GM06990 (cell line): Measurements from ENCODE around the gene FOXJ3.

Experiments
- DNase-seq: peaks from one replicate; pipeline ENCODE4 v3.0.0-alpha.2; 2011; ENCODE audit not compliant: insufficient read length; ENCODE audit errors: extremely low read depth
- H3K27me3 ChIP-seq: replicated peaks from 2 replicates; pipeline ENCODE4 v1.6.0; 2011; ENCODE audit warnings: low read length; ENCODE audit not compliant: control insufficient read depth, insufficient read depth
- H3K36me3 ChIP-seq: 2 replicates; pipeline ENCODE4 v1.5.1; 2011; ENCODE audit warnings: low read length; ENCODE audit not compliant: control insufficient read depth, insufficient read depth
- H3K4me3 ChIP-seq: replicated peaks from 2 replicates; pipeline ENCODE4 v1.5.1; 2011; ENCODE audit warnings: low read depth, mild to moderate bottlenecking, control low read depth, low read length
- CTCF ChIP-seq: IDR thresholded peaks from 2 replicates; pipeline ENCODE4 v1.5.1; 2011; ENCODE audit warnings: low read length, control low read depth, mild to moderate bottlenecking, inconsistent platforms; ENCODE audit not compliant: insufficient read depth, poor library complexity, severe bottlenecking

Gene FOXJ3

DNA sequence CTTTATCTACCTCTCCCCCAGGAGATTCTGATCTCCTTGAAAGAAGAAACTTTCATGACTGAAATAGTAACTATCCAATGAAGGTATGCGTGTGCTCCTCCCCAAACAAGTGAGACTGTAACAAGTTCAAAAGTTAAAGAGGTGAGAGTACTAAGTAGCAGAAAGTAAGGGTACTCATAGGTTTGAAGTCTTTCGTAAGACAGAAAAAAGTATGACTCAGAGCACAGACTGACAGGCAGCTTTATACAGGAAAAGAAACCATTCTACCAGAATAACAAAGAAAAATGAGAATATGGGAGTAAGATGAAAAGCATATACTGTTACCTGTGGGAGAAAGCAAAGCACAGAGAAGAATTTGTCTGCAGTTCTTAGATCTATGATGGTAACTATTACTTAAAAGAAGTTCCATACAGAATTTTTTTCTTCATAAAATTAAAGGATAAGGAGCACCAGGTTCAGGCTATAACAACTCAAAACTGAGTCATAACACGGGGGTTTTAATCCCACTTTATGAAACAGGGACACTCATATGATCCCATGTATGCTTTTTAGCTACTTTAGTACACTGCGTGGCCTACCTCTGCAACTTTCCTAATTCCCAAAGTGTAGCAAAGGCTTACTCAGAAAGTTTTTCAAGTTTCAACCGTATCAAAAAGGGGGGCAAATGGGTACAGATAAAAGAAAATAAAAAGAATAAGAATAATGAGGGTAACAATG is 52.0 kb downstream of the FOXJ3 start:
- Histone ChIP-seq H3K4me3 (no peak overlapping the region), H3K27me3 (no peaks in the 10 kb centered on the region), H3K36me3 (no peaks in the 10 kb centered on the region)
- no peak for TF ChIP-seq CTCF
- DNase-seq: no peak

DNA sequence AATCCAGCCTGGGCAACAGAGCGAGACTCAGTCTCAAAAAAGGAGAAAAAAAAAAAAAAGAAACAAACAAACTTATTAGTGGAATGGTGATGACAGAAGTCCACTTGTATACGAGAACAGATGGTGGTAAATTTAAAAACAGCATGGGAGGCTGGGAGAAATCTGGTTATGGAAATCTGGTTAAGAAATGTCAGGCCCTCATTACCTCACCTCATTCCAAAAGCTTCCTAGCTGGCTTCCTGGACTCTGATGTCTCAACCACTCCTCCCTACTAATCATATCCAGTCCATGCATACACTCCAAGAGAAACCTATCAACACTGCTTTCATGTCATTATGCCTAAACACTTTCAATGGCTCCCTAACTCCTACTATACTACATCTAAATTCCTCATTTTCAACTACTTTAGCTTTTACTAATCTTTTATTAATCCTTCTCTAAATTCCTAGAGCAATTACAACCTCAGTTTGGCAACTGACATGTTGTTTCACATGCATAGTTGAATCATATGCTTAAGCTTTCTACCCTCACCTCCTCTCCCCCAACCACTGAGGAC is 52.9 kb downstream of the FOXJ3 start:
- no peak for DNase-seq
- Histone ChIP-seq H3K27me3 (no peaks in the 10 kb centered on the region), H3K36me3 (no peaks in the 10 kb centered on the region)

GRCh38 chr1:42280821-42281220 is 54.2 kb downstream of the FOXJ3 start:
- DNase-seq: no peak
- Histone ChIP-seq H3K4me3 (no peak overlapping the region), H3K36me3 (no peaks in the 10 kb centered on the region), H3K27me3 (no peaks in the 10 kb centered on the region)
- TF ChIP-seq CTCF: no peak

More for the DNA sequence above, 52.9 kb downstream of the FOXJ3 start:
- H3K4me3 ChIP-seq: no peak overlapping the region
- no peak for TF ChIP-seq CTCF

DNA sequence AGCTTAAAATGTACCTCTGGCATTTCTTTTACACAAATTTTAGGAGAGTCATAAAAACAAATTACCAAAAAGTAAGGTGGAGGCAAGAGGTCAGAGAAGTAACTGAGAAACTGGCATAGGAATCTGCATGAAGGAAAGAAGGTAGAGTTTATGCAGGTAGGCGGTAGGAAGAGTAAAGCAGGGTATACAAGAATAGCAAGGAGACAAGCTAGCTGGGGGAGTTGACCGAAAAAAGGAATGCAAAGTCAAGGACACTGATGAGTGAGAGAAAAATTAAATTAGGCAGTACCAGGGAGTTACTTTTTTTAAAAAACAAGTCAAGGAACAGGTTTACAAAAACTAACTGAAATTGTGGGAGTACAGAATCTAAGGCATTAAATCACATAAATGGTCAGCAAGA is 56.0 kb downstream of the FOXJ3 start:
- no peak for DNase-seq
- no peaks in the 10 kb centered on the region for H3K27me3 ChIP-seq
- no peak overlapping the region for H3K4me3 ChIP-seq
- TF ChIP-seq CTCF: no peak
- H3K36me3 ChIP-seq: no peaks in the 10 kb centered on the region

DNA sequence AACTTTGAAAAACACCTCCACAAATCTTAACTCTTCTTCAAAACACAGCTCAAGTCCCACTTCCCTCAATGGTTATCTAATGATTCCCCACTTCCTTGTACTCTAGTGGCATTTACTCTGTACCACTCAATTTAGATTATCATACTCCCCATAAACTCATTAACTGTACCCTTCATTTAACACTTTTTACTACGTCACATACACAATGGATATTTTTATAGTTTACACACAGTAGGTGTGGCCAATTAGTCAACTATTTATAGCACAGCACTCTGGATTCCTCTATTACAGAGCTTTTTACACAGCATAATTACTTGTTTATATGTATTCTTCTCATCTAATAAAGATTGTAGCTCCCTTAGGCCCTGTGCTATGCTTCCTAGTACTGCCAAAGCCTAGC is 62.1 kb downstream of the FOXJ3 start:
- H3K36me3 ChIP-seq: no peaks in the 10 kb centered on the region; the same call in 1 of the 2 replicates
- H3K4me3 ChIP-seq: no peak overlapping the region
- no peak for DNase-seq
- H3K27me3 ChIP-seq: no peaks in the 10 kb centered on the region
- no peak for TF ChIP-seq CTCF

- DNase-seq: no peak
- no peak for TF ChIP-seq CTCF
- Histone ChIP-seq H3K27me3 (no peaks in the 10 kb centered on the region), H3K4me3 (no peak overlapping the region), H3K36me3 (peaks cover 3% of the 10 kb centered on the region; the same call in 1 of the 2 replicates)
Observed at GRCh38 chr1:42267904-42268303, 67.1 kb downstream of the FOXJ3 start.
